Fibroblast of gingiva (primary cell): ENCODE data around the gene SLC35F3.
"Not testable (repeated sequence)": the region's sequence is repeated elsewhere in the genome, so short reads cannot be mapped to it uniquely, and the experiment has no call there.

Experiments used
- DNase-seq: peaks from one replicate; pipeline ENCODE4 v3.0.0-alpha.2; 2011; ENCODE audit warnings: low read depth

The SLC35F3 gene

DNA sequence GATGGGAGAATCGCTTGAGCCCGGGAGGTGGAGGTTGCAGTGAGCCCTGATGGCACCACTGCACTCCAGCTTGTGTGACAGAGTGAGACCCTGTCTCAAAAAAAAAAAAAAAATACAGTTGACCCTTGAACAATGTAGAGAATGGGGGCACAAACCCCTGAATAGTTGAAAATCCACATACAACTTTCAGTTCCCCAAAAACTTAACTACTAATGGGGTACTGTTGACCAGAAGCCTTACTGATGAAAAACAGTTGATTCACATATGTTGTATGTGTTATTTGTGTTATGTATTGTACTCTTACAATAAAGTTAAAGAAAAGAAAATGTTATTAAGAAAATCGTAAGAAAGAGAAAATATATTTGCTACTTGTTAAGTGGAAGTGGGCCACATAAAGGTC is 417.6 kb downstream of the SLC35F3 start:
- DNase-seq, result no peak

- no peak for DNase-seq
Measured at GRCh38 chr1:234322979-234323378, 418.5 kb downstream of the SLC35F3 start.

DNA sequence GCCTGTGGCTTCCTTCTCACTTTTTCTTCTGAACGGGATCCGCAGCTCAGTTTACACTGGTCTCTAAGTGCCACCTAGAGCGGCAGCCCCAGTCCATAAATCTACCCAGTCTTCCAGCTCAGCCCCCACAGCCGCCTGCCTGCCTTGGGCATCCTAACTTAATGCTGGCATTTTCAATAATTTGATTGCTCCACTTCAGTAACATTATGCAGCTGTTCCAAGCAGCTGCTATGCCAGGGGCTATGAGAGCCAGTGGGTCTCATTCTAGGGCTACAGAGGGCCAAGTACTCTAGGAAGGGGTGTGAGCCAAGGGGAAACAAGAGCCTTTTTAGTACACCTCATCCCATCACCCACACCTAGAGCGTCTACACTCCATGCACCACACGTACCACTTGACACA is 420.3 kb downstream of the SLC35F3 start:
- no peak for DNase-seq

DNA sequence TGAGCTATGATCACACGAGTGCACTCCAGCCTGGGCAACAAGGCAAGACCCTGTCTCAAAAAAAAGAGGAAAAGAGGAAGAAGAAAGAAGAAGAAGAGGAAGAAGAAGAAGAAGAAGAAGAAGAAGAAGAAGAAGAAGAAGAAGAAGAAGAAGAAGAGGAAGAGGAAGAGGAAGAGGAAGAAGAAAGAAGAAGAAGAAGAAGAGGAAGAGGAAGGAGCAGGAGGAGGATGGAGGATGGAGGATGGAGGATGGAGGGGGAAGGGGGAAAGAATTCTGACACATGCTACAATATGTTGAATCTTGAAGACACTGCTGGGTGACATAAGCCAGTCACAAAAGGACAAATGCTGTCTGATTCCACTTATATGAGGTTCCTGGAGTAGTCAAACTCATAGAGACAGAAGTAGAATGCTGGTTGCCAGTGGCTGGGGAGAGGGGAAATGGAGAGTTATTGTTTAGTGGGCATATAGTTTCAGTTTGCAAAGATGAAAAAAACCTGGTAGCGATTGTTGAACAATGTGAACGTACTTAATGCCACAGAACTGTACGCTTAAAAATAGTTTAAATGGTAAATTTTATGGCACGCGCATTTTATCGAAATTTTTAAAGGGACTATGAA is 421.5 kb downstream of the SLC35F3 start:
- DNase-seq, result no peak

- peak; percentile 32 for DNase-seq
Measured at GRCh38 chr1:234326497-234327366, 422.3 kb downstream of the SLC35F3 start.

- DNase-seq, result no peak
Measured at GRCh38 chr1:234327577-234328164, 423.2 kb downstream of the SLC35F3 start.

DNA sequence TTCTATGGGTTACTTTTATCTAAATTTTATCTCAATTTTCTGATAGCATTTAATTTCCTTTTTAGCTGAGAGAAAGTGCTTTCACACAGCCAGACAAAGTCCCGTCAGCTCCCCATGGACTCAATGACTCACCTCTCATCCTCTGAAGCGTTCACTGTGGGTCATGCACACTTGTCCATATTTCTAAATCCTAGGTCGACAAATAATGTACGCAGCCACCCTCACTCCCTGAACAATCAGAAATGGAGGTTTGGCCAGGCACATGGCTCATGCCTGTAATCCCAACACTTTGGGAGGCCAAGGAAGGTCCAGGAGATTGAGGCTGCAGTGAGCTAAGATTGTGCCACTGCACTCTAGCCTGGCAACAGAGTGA is 426.4 kb downstream of the SLC35F3 start:
- no peak for DNase-seq

- DNase-seq, result peak; percentile 47
Measured at GRCh38 chr1:234331507-234331906, 427.0 kb downstream of the SLC35F3 start.

GRCh38 chr1:234336359-234336758 is 431.9 kb downstream of the SLC35F3 start:
- no peak for DNase-seq

- no peak for DNase-seq
Measured at GRCh38 chr1:234337233-234337632, 432.8 kb downstream of the SLC35F3 start.

- no peak for DNase-seq
Measured at GRCh38 chr1:234340528-234340927, 436.1 kb downstream of the SLC35F3 start.

- DNase-seq, result no peak
Measured at GRCh38 chr1:234342774-234343173, 438.3 kb downstream of the SLC35F3 start.

DNA sequence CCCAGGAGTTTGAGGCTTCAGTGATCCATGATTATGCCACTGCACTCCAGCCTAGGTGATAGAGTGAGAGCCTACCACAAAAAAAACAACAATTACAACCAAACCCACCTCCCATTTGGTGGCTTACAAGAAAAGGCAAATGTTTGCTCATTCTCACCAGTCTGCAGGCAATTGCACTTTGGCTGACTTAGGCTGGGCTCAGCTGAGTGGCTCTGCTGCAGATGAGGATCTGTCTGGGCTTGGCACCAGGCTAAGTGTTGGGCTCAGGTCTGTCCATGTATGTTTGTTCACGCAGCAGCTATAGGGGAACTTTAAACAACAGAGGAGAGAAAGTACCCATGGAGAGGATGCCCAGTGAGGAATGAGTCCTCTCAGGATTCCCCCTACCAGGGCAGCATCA is 440.8 kb downstream of the SLC35F3 start:
- no peak for DNase-seq

DNA sequence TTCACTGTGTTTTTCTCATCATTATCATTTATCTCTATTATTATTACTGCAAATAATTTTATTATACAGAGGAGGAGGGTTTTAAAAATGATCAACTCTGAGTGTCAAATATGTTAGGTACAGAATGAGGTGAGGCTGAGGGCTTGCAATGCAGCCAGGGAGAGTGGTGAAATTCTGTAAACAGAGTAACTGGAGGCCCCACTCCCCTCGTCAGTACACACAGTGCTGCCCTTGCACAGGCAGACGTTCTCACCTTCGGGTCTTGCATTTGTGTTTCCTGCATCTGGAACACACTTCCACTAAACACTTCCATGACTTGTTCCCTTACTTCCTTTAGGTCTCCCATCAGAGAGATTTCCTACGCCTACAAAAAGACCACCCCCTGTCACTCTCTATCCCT is 444.5 kb downstream of the SLC35F3 start:
- DNase-seq, result no peak

- no peak for DNase-seq
Measured at GRCh38 chr1:234355782-234356510, 451.5 kb downstream of the SLC35F3 start.

DNA sequence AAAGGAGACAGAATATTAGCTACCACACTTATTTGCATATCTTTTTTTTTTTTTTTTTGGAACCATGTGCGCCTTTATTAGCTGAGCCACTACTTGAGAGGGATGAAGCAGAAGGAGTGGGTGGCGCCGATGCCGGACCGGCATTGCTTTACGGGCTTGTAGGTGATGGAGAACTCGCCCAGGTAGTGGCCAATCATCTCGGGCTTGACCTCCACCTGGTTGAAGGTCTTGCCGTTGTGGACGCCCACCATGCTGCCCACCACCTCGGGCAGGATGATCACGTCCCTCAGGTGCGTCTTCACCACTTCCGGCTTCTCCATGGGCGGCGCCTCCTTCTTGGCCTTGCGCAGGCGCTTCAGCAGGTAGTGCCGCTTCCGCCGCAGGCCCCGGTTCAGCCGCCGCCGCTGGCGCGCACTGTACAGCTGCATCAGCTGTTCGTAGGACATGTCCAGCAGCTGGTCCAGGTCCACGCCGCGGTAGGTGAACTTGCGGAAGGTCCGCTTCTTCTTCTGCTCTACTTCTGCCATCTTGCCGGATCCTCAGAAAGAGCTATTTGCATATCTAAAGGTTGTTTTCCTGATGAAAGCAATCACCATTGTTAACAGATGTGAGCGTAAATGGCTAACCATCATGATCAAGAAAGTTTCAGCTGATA is 452.3 kb downstream of the SLC35F3 start:
- not testable (repeated sequence) for DNase-seq

GRCh38 chr1:234357831-234358230 is 453.4 kb downstream of the SLC35F3 start:
- DNase-seq, result no peak

GRCh38 chr1:234361102-234361603 is 456.7 kb downstream of the SLC35F3 start:
- DNase-seq, result no peak

GRCh38 chr1:234362558-234362957 is 458.1 kb downstream of the SLC35F3 start:
- no peak for DNase-seq

DNA sequence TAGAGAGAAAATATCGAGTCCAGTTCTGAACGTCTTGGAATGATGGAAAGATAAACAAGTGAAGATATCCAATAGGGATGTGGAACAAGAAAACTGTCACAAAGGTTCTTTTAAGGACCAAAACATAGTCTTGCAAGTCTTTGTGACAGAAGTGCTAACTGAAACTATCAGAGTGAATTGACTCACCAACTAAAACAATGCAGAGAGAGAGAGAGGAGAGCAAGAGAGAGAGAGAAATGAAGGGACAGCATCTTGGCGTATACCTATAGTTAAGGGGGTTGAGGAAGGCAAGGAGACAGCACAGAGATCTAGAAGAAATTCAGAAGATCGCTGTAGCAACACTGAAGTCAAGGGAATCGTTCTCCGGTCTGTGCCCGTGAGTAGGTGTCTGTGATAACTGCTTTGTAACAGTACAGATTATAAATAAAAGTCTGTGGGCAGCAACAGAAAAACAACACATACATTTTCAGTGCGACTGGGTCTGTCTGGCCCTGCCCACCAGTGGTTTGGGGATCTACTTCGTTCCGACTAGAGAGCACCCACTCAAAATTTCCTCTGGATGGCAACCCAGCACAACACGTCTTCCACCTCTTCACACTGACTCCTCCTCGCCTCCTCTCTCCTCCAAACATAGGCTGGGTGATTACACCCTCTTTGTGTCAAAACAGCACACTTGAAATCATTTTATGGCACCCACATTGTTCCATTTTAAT is 464.0 kb downstream of the SLC35F3 start:
- DNase-seq, result no peak

GRCh38 chr1:234369033-234369430 is 464.6 kb downstream of the SLC35F3 start:
- DNase-seq, result no peak
